GM12878 (cell line): Measurements from ENCODE around the gene MROH2A.

Experiments
- BCL11A ChIP-seq: IDR thresholded peaks from 2 replicates; pipeline ENCODE4 v1.6.1; 2011; ENCODE audit warnings: low read depth, low read length
- CEBPZ ChIP-seq: fragments of 150-350 bp; IDR thresholded peaks from 2 replicates; pipeline ENCODE4 v1.6.1; 2016; ENCODE audit warnings: low read depth, low read length
- ESRRA ChIP-seq: IDR thresholded peaks from 2 replicates; pipeline ENCODE4 v1.6.1; 2012; ENCODE audit warnings: mild to moderate bottlenecking, low read length, improper control_type of control experiment
- HDAC2 ChIP-seq: fragments of 200-600 bp; sonication (generic); IDR thresholded peaks from 2 replicates; pipeline ENCODE4 v1.6.1; 2017
- POLR2A ChIP-seq: IDR thresholded peaks from 2 replicates; pipeline ENCODE4 v1.6.1; 2011; ENCODE audit warnings: low read depth, mild to moderate bottlenecking, low read length
- REST ChIP-seq: IDR thresholded peaks from 2 replicates; pipeline ENCODE4 v1.6.1; 2012; ENCODE audit warnings: mild to moderate bottlenecking, low read depth, low read length
- TAF1 ChIP-seq: IDR thresholded peaks from 2 replicates; pipeline ENCODE4 v1.6.1; 2011; ENCODE audit warnings: mild to moderate bottlenecking, low read depth, low read length, borderline replicate concordance
- TF ChIP-seq, protein P1 (sequence below), 3 experiments: IDR thresholded peaks in 2 of 3; conservative IDR thresholded peaks in 1 of 3; 2 replicates each; pipeline ENCODE4 v1.5.1; 2011; ENCODE audit warnings: low read depth in 3 of 3, low read length in 3 of 3, mild to moderate bottlenecking in 3 of 3, control low read depth in 2 of 3, moderate library complexity in 2 of 3, inconsistent platforms in 1 of 3, mixed read lengths in 1 of 3; ENCODE audit not compliant: control insufficient read depth in 2 of 3, insufficient read depth in 1 of 3; ENCODE audit errors: extremely low read depth in 1 of 3

DNA sequence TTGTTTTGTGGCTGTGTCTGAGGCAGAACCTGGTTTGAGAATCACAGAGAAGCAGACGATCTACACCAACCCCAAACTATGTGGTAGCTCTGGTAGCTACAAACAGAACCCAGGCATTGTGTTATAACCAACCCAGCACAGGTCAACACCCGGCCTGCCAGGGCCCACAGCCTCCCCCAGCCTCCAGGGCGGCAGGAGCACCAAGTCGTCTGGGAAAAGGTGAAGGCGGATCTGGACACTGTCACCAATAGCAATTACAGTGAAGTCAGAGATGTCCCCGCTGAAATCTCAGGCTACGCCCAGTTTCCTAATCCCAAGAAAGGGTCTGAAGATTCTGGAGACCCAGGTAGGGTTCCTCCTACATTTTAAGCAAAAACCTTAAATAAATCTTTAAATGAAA, 72.6 kb downstream of the MROH2A start:
- TF ChIP-seq CEBPZ: no peak
- TF ChIP-seq HDAC2: no peak
- TF ChIP-seq, protein P1, sequence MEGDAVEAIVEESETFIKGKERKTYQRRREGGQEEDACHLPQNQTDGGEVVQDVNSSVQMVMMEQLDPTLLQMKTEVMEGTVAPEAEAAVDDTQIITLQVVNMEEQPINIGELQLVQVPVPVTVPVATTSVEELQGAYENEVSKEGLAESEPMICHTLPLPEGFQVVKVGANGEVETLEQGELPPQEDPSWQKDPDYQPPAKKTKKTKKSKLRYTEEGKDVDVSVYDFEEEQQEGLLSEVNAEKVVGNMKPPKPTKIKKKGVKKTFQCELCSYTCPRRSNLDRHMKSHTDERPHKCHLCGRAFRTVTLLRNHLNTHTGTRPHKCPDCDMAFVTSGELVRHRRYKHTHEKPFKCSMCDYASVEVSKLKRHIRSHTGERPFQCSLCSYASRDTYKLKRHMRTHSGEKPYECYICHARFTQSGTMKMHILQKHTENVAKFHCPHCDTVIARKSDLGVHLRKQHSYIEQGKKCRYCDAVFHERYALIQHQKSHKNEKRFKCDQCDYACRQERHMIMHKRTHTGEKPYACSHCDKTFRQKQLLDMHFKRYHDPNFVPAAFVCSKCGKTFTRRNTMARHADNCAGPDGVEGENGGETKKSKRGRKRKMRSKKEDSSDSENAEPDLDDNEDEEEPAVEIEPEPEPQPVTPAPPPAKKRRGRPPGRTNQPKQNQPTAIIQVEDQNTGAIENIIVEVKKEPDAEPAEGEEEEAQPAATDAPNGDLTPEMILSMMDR (IDR thresholded peaks at IDR 0.05 in 2 of 3, conservative IDR thresholded peaks at IDR 0.05 in 1 of 3; ENCODE audit: control insufficient read depth in 2 of 3, extremely low read depth in 1 of 3, insufficient read depth in 1 of 3, low read depth in 3 of 3, low read length in 3 of 3): no peak
- TF ChIP-seq ESRRA: no peak
- no peak for TF ChIP-seq REST
- TF ChIP-seq TAF1: no peak
- TF ChIP-seq POLR2A: no peak
- no peak for TF ChIP-seq BCL11A
